HCT116 (cell line): ENCODE data around the gene TCEAL3.
"Not testable (repeated sequence)": the region's sequence is repeated elsewhere in the genome, so short reads cannot be mapped to it uniquely, and the experiment has no call there.

Experiments used
- CTCF ChIP-seq, 3 experiments: fragments of 200-600 bp in 1 of 3; sonication (generic) in 1 of 3; IDR thresholded peaks in 2 of 3; conservative IDR thresholded peaks in 1 of 3; 2 replicates each; pipeline ENCODE4 v1.5.1; 2012 to 2017; ENCODE audit warnings: low read depth in 2 of 3, low read length in 2 of 3, antibody characterized with exemption in 1 of 3, borderline replicate concordance in 1 of 3, control low read depth in 1 of 3, mild to moderate bottlenecking in 1 of 3, mixed read lengths in 1 of 3, mixed run types in 1 of 3, moderate library complexity in 1 of 3; ENCODE audit not compliant: insufficient read depth in 1 of 3
- POLR2A ChIP-seq: IDR thresholded peaks from 2 replicates; pipeline ENCODE4 v1.7.0; 2011; ENCODE audit warnings: borderline replicate concordance; ENCODE audit not compliant: insufficient read depth, insufficient read length; ENCODE audit errors: extremely low read depth

GRCh38 chrX:103595202-103595601 is 12.6 kb upstream of the TCEAL3 start:
- TF ChIP-seq CTCF (IDR thresholded peaks at IDR 0.05 in 2 of 3, conservative IDR thresholded peaks at IDR 0.05 in 1 of 3; ENCODE audit: borderline replicate concordance in 1 of 3, insufficient read depth in 1 of 3, low read depth in 2 of 3, low read length in 2 of 3); POLR2A: not testable (repeated sequence)
